HG02678 (cell line): Measurements from ENCODE around the gene APOE.

Experiments used
- ATAC-seq: cut with Tn5 transposase; IDR thresholded peaks from one replicate; pipeline ENCODE4 v1.9.1; 2021; ENCODE audit warnings: mild to moderate bottlenecking, moderate library complexity; ENCODE audit not compliant: unreplicated experiment

The APOE gene

DNA sequence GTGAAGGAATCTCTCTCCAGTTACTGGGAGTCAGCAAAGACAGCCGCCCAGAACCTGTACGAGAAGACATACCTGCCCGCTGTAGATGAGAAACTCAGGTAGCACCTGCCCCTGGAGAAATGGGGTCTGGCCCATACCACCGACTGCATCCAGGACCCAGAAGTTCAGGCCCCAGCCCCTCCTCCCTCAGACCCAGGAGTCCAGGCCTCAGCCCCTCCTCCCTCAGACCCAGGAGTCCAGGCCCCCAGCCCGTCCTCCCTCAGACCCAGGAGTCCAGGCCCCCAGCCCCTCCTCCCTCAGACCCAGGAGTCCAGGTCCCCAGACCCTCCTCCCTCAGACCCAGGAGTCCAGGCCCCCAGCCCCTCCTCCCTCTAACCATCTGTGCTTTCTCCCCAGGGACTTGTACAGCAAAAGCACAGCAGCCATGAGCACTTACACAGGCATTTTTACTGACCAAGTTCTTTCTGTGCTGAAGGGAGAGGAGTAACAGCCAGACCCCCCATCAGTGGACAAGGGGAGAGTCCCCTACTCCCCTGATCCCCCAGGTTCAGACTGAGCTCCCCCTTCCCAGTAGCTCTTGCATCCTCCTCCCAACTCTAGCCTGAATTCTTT is 43.3 kb downstream of the APOE start:
- no peak for ATAC-seq

DNA sequence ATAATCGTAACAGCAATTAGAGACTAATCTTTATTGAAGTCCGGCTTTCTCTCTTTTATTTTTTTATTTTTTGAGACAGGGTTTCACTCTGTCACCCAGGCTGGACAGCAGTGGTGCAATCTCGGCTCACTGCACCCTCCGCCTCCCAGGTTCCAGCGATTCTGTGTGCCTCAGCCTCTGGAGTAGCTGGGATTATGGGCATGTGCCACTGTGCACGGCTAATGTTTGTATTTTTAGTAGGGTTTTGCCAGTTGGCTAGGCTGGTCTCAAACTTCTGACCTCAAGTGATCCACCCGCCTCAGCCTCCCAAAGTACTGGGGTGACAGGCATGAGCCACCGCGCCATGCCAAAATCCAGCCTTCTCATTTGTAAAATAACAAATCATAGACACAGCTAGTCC is 44.0 kb downstream of the APOE start:
- no peak for ATAC-seq

DNA sequence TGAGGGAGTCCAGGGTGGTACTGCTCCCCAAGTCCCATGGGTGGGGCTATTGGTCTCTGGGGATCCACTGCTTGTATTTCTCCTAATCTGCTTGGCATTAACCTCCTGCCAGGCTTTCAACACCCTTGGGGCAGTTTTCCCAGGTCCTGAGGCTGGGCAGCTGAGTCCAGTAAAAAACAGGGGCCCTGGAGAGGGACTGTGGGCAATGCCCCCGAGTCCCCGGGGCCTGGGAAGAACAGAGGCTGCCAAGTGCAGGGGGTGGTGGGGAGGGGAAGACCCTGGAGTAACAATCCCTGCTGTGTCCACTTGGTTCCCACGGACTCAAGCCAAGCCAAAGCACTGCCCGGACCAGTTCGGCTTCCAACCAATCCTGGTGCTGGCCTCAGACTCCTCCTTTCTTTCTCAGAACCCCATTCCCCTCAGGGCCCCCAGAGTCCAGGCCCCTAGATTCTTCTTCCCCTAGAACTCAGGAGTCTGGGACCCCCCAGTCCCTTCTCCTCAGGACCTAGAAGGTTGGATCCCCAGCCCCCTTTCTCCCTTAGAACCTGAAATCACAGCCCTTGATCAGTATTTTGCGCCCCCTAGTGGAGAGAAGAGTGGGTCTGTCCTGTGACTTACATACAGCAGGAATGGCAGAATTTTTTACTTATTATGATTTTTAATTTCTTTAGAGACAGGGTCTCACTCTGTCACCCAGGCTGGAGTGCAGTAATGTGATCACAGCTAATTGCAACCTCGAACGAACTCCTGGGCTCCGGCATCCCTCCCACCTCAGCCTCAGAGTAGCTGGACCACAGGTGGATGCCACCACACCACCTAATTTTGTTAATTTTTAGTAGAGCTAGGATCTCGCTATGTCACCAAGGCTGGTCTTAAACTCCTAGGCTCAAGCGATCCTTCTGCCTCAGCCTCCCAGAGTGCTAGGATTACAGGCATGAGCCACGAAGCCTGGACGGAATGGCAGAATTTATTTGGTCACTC is 45.9 kb downstream of the APOE start:
- ATAC-seq = no peak

DNA sequence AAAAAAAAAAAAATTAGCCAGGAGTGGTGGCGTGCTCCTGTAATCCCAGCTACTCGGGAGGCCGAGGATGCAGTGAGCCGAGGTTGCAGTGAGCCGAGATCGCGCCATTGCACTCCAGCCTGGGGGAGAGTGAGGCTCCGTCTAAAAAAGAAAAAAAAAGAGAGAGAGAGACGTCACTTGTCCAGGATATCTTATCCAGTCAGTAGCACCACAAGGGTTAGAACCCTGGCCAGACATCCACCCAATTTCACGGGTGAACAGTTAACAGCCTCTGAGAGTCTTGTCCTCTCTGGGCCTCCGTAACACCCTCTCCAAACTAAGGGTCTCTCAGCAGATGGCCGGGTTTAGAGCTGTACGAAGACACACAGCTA is 48.7 kb downstream of the APOE start:
- no peak for ATAC-seq

DNA sequence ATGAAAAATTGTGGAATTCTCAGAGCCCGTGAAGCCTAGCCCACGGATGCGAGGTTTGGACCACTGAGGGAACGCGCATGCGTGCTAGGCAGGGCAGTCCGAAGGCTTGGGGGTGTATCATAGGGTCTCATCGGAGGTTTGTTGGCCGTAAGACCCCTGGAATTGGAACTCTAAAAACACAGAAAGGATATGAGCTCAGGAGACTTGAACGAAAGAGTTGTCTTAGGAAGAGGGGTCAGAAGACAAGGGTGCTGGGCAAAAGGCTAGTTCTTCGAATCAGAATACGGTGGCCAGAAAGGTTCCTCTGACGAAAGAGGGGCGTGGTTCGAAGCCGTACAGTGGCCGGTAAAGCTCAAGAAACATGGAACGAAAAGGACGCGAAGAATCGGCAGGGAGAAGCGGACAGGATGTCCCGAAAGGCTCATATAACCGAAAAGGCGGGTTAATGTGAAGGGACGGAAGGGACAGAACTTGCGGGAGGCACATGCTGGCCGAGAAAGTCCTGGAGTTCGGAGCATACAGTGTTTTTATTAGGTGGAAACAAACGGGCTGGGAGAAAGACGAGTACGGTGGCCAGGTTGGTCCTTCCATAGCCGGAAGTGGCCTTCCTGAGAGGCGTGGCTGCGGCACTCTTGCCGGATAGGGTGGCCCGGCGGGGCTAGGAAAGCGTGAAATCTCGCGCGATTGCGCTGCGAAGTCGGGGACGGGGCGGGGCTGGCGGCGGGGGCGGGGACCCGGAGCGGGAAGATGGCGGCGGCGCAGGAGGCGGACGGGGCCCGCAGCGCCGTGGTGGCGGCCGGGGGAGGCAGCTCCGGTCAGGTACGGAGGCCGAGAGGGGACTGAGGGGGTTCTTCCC is 49.3 kb downstream of the APOE start, which contains the start of gene CLPTM1:
CLPTM1 (plus strand) TSS at position 732 of the 856 bp plus-strand sequence; CDS start at position 748, 16 bp downstream.
- ATAC-seq = peak; percentile 87

DNA sequence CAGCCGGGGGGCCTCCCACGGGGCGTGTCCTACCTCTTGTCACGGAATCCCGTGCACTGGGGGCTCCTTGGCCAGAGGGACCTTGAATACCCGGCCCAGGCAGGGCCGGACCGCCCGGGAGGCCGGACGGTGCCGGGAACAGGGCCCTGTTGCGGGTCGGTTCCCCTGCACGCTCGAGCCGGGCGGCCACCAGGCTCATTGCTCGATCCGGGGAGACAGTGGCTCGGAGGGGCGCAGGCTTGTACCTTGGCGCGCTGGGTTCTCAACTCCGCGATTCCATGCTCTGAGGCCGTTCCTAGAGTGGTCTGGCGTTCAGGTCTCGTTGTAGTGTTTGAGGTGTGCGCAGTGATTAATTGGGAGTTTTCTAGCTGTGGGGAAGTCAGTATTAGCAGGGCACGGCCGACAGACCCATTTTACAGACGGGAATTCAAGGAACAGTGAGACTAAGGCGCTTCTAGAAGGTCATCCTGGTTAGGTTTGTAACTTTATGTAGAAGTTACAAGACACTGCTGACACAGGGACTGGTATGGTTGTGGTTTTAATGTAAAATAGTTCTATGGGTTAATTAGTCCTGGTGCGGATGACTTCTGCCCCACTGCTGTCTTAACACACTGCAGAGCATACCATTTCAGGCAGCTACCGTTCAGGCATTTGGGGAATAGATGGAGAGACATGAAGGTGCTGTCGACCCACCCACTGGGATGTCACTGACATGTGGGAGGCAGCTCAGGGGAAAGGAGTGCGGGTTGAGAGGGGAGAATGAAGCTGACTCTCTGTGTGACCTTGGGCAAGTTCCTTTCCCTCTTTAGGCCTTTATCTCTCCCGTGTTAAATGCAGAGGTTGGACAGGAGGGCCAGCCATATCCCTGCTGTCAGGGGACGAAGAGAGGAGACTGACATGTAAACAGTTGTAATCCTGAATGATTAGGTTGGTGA is 50.2 kb downstream of the APOE start:
- peak; percentile 15 for ATAC-seq

DNA sequence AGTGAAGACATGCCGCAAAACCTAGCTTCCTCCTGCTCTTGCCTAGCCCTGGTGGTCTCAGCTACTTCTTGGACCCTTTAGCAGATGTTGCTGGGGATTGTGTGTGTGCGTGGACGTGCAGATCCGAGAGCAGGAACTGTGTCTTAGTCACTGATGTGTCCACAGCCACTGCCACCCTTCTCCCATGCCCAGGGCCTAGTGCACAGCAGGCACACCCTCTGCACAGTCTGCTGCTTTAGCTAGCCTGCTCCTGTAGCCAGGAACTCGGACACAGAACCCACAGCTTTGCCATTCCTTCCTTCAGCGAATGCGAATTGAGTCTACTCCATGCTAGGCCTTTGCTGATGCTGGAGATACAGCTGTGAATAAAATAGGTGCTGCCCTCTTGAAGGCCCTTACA is 51.9 kb downstream of the APOE start:
- no peak for ATAC-seq

DNA sequence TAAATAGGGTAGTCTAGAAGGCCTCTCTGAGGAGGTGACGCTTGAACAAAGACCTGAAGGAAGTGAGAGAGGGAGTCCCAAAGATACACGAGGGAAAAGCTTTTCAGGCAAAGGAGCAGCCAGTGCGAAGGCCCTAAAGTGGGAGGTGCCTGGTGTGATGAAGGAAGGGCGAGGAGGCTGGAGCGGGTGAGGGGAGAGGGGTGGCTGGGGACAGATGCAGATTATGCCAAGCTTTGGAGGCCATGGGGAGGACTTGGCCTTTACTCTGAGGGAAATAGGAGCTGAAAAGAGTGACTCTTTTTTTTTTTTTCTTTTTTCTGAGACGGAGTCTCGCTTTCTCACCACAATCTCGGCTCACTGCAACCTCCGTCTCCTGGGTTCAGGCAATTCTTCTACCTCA is 52.5 kb downstream of the APOE start:
- ATAC-seq = no peak
